Stimulated activated CD8-positive, alpha-beta memory T cell treated with anti-CD3 and anti-CD28 coated beads, Interleukin-12 subunit alpha, Interleukin-12 subunit beta, amount 100 ng/mL, for 1 hour (primary cell): ENCODE measurements around the gene SH3GLB2.

ENCODE experiments used
- DNase-seq: peaks from one replicate; pipeline ENCODE4 v3.0.0-alpha.2; 2020; ENCODE audit warnings: low read depth

SH3GLB2 gene

DNA sequence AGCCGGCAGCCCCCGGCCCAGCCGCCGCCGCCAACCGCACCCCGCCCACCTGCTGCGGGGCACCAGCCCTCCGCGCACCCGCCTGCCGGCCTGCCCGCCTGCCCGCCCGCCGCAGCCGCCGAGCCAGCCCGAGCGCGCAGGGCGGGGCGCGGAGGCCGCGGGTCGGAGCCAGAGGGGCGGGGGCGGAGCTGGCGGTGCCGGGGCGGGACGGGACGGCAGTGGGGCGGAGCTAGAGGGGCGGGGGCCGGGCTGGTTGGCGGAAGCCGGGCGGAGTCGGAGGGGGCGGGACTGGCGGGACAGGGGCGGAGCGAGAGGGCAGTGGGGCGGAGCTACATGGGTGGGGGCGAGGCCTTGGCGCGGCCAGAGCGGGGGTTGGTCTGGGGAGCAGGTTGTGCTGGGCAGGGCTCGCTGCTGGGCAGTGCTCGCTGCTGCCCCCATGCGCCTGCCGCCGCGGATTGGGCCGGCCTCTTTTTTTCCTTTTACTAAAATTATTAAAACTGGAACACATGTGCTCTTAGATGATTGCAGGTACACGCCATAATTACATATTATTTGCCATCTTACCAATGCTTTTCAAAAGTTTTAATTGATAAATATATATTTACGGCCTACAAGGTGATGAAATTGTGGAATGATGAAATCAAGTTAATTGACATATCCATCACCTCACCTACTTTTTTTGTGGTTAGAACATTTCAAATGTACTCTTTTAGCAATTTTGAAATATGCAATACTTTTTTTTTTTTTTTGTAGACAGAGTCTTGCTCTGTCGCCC, at the start of gene SH3GLB2:
SH3GLB2 (minus strand) TSS at position 140 of the 775 bp plus-strand sequence. CDS start 177 bp downstream, outside the sequence.
- peak; percentile 92 for DNase-seq

DNA sequence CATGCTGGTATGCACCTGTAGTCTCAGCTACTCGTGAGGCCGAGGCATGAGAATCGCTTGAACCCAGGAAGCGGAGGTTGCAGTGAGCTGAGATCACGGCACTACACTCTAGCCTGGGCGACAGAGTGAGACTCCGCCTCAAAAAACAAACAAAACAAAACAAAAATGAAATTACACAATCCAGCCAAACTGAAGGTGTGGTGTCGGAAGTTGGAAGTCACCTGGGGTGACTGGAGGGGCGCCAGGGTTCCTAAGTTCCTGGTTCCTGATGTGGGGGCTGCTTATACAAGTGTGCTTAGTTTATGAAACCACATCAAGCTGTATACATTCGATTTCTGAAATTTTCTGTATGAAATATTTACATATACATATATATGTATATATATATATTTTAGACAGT, 49.1 kb upstream of the SH3GLB2 start:
- no peak for DNase-seq

DNA sequence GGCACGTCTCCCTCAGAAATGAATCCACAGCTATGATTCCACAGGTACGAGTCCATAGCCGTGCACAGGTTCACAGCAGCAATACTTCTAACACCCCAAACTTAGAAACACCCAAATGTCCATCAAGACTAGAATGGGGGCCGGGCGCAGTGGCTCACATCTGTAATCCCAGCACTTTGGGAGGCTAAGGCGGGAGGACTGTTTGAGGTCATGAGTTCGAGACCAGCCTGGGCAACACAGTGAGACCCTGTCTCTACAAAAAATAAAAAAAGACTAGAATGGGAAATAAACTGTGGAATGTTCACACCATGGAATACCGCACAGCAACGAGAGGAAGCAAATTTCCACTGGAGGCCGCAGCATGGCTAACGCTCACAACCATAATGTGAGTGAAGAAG, 48.5 kb upstream of the SH3GLB2 start:
- no peak for DNase-seq

DNA sequence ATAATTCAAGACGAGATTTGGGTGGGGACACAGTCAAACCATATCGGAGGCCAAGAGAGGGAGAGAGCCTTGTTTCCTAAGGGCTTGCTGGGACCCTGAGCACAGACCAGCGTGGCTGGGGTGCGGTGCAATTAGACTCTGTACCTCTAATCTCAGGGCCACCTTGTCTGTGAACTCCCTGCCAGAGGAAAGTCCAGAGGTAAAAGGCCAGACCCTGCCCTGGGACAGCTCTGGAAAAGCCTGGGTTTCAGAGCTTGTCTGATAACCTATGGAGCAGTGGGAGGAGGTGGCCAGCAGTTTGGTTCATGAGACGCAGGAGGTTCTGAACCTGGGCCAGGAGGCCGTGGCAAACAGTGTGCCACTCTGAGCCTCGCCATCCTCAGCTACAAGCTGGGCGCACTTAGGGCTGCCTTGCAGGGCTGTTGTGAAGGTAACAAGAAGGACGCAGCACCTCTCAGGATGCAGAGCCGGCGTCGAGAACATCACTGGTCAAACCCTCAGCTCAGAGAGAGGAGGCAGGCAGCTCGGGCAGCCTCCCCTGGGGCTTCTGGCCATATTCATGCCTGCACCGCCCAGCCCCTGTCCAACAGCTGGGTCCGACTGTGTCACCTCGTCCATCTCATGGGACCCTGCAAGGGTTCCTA, 48.0 kb upstream of the SH3GLB2 start:
- no peak for DNase-seq

DNA sequence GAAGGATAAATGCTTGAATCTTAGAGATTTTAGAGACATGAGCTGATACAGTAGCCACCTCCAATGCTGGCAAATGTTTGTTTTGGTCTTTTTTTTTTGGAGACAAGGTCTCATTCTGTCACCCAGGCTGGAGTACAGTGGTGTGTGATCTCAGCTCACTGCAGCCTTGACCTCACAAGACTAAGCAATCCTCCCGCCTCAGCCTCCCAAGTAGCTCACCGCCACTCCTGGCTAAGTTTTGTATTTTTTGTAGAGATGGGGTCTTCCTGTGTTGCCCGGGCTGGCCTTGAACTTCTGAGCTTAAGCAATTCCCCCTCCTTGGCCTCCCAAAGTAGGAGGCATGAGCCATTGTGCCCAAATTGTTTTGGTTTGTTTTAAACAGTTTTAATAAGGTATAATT, 46.0 kb upstream of the SH3GLB2 start:
- no peak for DNase-seq

DNA sequence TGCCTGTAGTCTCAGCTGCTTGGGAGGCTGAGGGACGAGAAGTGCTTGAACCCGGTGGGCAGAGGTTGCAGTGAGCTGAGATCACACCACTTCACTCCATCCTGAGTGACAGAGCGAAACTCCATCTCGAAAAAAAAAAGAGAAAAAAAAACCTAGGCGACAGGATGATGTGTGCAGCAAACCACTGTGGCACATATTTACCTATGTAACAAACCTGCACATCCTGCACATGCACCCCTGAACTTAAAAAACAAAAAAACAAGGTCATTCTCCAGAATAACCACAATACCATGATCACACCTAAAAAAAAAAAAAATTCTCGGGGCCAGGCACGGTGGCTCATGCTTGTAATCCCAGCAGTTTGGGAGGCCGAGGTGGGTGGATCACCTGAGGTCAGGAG, 45.3 kb upstream of the SH3GLB2 start:
- DNase-seq, result no peak

DNA sequence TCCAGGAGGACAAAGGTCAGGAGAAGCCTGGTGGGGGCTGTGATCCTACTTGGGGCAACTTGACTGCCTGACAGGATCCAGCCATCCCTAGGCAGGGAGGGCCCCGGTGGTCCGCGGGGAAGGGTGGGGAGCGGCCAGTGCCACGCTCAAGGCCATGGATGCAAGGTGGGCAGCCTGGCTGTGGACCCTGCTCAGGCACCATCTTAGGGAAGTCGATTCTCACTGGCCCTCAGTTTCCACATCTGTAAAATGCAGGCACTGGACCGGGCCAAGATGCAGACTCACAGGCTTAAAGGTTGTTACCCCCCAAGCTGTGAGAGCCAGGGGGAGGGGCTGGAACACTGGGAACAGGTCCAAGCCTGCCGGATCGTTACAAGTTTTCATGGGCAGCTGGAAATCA, 44.0 kb upstream of the SH3GLB2 start:
- DNase-seq, result no peak

DNA sequence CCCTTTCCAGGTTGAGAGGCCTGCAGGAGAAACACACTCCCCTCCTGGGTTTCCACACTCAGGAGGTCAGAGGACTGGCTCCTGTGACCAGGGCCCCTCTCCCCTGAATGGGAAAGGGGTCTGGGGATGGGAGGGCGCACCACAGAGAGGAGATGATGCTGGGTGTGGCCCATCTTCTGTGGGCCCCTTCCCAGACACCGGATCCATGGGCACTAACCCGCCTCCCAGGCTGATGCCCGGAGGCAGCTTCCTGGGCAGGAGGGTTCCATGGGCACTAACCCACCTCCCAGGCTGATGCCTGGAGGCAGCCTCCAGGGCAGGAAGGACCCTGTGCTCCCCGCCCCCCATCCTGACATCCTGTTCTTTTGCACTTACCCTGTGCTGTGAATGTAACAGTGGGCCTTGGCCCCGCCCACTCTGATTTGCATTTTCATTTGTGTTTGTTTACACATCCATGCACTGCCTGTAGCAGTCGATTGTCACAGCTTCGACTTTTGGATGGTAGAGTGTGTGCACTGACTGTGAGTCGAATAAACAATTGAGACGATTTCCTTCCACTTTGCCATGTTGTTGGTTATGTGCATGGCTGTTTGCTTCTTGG, 43.5 kb upstream of the SH3GLB2 start:
- DNase-seq, result no peak

DNA sequence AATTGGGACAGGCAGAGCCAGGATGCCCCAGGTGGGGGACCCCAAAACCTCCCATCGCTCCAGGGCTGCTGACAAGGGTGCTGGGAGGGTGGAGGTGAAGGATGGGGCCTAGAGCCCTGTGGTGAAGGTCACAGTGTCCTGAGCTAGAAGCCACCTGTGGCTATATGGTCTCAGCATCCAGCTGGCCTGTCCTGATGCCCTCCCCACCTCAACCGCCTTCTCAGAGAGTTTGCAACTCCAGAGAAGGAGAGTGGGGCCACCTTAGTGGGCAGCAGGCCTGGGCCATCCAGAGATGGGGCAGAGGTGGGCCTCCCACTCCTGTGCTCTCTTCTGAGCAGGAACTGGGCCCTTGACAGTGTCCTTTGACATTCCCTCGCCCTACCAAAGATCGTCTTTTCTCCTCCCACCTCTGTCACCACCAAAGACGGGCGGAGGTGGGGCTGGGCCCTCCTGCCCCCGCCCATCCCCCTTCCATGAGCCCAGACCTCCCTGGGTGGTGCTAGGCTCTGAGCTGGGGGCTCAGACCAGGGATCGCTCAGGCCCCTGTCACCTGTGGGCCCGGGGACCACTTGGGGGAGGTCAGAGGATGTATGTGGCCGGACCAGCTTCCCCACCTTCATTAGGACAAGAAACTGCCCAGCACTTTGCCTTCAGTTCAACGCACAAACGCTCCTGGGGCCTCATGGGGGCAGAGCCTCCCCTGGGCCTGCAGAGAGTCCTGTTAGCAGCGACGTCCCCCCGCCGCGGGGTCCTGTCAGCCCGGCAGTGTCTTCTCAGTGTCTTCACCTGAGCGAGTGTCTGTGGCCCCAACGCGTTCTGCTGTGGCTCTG, 42.8 kb upstream of the SH3GLB2 start:
- no peak for DNase-seq

DNA sequence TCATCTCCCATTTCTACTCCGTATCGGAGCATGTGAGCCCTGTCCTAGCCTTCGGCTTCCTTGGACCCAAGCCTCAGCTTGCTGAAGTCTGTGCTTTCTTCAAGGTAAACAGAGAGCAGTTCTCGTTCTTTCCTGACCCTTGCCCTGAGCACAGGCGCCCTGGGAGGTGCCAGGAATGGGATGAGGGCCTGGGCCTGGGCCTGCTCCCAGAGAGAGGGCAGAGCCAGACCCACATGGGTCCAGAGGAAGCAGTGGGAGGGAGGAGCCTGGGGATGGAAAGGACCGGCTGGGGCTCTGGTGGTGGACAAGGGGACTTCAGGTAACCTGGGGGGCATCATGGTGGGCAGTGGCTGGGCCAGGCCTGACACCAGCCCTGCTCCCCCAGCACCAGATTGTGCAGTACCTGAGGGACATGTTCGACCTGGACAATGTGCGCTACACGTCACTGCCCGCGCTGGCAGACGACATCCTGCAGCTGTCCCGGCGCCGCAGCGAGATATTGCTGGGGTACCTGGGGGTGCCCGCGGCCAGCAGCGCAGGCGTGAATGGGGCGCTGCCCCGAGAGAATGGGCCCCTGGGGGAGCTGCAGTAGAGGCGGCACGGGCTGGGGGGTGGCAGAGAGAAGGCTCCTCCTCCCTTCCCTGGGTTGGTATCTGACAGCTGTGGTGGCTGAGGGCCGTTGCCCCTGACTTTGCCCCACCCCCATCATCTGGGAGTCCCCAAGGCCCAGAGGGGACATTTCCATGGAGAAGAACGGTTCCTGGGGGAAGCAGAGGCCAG, 41.9 kb upstream of the SH3GLB2 start:
- DNase-seq, result no peak

DNA sequence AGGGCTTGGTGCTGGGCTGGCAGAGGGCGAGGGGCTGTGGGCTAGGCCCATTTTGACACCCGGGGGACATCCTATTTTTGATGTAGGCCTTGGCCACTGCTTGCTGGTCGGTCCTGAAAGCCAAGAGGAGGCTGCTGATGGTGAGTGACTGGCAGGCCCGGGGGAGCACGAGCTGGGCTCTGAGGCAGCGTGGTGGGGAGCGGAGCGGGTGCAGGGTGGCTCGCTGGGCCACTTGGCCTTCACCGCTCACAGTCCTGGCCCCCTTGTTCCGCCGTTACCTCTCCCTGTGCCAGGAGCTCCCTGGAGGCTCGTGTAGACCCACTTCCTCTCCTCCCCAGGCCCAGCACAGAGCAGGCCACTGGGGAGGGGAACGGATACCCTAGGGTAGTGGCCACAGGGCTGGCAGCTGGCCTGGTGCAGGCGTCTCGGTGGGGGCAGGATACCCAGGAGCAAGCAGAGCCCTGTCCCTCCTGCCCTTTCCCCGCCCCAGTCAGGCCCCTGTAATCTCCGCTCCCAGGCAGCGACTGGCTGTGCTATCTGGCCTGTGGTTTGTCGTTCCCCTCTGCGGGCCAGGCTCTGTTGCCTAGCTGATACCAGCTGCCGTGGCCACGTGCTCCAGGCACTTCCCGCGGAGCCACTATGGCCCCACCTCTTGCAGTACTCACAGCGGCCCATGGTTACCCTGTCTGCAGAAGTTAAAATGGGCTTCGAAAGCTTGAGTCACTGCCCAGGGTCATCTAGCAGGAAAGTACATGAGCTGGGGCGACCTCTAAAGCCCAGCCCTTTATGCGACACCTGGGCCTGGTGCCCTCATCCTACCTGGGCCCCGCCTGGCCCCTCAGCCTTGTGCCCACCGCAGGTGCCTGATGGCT, 41.1 kb upstream of the SH3GLB2 start:
- DNase-seq, result peak; percentile 39

DNA sequence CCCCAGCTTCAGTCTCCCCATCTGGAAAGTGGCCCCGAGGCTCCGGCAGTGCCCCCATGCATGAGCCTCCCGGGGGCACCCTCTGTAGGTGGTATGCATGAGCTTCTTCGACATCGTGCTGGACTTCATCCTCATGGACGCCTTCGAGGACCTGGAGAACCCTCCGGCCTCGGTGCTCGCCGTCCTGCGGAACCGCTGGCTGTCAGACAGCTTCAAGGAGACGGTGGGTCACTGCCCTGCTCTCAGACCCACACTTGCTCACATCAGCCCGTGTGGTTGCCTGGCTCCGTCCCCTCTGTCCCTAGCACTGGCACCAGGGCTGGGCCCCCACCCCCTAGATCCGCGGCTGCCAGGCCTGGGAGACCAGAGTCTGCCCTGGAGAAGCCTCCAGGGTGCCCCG, 40.0 kb upstream of the SH3GLB2 start:
- DNase-seq, result no peak

DNA sequence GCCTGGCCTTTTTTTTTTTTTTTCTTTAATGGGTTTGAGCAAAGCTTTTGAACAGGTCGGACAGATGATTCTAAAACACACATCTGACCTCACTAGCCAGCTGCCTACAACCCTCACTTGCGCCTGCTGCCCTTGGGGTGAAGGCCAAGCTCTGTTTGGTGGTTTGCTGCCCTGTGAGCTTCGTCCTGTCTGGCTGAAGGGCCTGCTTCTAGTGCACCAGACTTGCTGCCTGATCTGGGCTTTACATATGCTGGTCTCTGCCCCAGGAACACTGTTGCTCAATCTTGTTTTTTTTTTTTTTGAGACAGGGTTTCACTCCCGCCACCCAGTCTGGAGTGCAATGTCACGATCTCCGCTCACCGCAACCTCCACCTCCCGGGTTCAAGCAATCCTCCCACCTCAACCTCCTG, 36.4 kb upstream of the SH3GLB2 start:
- no peak for DNase-seq

DNA sequence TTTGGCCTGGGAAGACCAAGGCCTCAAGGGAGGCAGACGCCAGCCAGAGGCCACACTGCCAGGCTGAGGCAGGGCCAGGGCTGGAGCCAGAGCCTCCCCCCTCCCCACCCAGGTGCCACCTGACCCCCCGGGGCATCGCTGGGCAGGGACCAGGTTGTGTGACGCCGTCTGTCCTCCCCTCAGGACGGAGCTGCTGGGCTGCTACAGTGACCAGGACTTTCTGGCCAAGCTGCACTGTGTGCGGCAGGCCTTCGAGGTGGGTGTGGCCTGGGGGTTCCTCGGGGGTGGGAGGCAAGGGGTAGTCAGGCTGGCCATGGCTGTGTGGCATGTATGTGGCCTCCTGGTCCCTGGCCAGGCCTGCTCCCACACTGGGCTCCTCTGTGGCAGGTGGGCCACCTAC, 34.9 kb upstream of the SH3GLB2 start:
- no peak for DNase-seq

DNA sequence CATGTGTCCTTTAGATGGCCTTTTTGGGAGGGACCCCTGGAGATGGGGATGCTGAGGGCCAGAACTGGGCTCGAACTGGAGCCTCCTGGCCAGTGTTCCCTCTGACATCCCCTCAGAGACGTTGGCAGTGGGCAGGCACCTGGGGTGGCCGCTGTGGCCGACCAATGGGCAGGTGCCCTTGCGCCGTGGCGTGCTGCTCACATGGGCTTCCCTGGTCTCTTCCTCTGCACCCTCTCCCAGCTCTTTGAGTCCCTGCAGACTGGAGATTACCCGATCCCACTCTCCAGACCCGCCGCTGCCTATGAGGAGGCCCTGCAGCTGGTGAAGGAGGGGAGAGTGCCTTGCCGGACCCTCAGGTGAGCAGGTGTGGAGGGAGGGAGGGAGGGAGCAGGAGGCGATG, 32.9 kb upstream of the SH3GLB2 start:
- DNase-seq, result no peak

DNA sequence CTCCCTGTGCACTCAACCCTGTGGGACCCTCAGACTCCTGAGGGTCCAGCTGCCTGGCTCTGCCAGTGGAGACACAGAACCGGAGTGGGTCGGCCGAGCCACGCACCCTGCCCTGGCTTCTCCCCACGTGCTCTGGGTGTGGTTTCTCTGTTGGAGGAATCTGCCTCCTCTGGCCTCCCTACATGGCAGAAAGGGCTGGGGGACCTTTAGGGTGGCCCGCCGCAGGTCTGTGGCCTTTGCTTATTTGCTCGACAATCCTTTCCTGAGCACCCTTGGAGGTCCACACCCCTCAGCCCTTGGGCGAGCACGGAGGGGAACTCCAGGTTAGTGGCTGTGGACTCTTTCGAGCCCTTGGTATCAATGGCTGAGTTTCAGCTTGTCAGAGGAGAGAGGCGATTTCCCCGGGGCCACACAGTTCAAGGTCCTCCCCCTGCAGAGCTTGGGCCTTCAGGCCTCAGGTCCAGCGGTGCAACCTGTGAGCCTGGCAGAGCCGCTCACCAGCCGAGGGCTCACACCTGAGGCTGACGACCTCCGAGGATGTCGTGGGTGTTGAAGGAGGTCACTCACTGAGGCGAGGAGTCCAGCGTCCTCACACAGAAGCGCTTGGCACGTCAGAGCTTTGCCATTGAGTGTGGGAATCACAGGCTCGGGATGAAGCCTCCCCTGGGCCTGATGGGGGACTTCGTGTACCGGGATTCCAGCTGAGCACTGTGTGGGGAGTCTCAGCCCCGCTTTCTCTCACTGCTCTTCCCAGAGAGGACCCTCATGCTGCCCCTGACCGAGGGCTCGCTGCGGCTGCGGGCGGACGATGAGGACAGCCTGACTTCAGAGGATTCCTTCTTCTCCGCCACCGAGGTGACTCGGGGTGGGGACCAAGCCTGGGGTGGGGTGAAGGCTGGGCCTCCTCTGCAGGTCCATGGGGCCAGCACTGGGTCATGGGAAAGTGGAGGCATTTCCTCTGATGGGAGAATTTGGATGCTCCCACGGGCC, 32.0 kb upstream of the SH3GLB2 start:
- DNase-seq, result no peak

DNA sequence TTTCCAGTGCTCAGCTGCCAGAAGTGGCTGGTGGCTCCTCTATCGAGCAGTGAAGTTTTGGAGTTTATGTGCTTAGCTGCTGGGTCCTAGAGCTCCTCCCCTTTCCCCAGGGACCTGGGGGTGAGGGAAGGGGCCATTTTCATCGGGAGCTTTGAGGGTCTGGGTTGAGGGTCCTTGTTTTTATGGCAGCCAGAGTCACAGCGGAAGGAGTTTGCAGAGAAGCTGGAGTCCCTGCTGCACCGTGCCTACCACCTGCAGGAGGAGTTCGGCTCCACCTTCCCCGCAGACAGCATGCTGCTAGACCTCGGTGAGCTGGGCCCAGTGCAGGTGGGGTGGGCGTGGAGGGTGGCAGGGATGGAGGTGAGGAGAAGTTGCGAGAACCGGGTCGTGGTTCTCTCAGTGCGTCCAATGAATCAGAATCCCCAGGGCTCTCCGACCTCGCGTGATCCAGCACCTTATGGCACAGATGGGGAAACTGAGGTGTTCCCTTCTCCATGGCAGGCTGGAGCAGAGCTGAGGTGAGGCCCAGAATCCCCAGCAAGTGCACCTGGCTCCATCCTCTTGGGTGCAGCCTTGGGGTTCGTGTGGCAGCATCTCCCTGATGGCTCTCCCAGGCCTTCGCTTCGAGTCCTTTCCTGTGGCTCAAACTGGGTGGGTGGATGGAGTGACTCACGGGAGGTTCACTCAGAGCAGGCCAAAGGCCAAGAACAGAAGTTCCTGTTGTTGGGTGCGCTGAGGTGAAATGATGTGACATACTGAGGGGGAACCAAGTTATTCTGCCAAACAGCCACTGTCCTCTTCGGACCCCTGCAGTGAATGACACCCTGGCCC, 31.0 kb upstream of the SH3GLB2 start:
- DNase-seq, result no peak

DNA sequence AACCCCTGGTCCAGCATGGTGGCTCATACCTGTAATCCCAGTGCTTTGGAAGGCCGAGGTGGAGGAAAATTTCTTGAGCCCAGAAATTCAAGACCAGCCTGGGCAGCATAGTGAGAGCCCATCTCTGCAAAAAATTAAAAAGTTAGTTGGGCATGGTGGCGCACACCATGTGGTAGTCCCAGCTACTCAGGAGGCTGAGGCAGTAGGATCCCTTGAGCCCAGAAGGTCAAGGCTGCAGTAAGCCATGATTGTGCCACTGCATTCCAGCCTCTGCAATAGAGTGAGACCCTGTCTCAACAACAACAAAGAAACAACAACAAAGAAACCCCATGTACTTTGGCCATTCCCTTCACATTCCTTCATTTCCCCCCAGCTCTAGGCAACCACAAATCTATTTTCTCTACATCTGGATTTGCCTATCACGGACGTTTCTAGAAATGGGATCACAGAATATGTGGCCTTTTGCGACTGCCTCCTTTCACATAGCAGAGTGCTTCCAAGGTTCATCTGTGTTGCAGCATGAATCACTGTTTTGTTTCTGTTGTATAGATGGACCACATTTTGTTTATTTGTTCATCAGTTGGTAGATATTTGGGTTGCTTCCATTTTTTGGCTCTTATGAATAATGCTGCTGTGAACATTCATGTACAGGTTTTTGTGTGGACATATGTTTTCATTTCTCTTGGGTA, 26.2 kb upstream of the SH3GLB2 start:
- no peak for DNase-seq
